Esophagus muscularis mucosa (tissue), 4 donors: Measurements from ENCODE around the gene PTPRN2. TPM values are rescaled to one million over a fixed set of nuclear protein-coding genes. Genes with fewer than 3 reads are reported as not detected.

Source experiments
- DNase-seq: peaks from one replicate; pipeline ENCODE4 v3.0.0-alpha.2; 2017; ENCODE audit errors: extremely low spot score
- H3K27ac ChIP-seq, 4 donors: fragments of 200-600 bp; sonication (generic); replicated peaks in 1 of 4; 1 replicate in 3 of 4; 2 replicates in 1 of 4; pipeline ENCODE4 v1.5.1; 2016 to 2019; ENCODE audit warnings: mild to moderate bottlenecking in 1 of 4
- H3K27me3 ChIP-seq, 4 donors: fragments of 200-600 bp; sonication (generic); one replicate each; pipeline versions ENCODE4 v1.5.1 to v1.6.0; 2016 to 2019
- H3K36me3 ChIP-seq, 4 donors: fragments of 200-600 bp; sonication (generic); one replicate each; pipeline ENCODE4 v1.5.1; 2016 to 2019
- H3K4me1 ChIP-seq, 4 donors: fragments of 200-600 bp; sonication (generic); one replicate each; pipeline ENCODE4 v1.5.1; 2016 to 2019
- H3K4me3 ChIP-seq, 4 donors: fragments of 200-600 bp; sonication (generic); 1 replicate in 2 of 4; 2 replicates in 2 of 4; pipeline ENCODE4 v1.5.1; 2016 to 2019; ENCODE audit warnings: mild to moderate bottlenecking in 4 of 4, moderate library complexity in 1 of 4
- H3K9me3 ChIP-seq, 4 donors: fragments of 200-600 bp; sonication (generic); 1 replicate in 3 of 4; 2 replicates in 1 of 4; pipeline ENCODE4 v1.5.1; 2016 to 2019
- EP300 ChIP-seq: sonication (generic); formaldehyde crosslinking; IDR thresholded peaks from one replicate; pipeline ENCODE4 v1.6.1; 2017; ENCODE audit warnings: antibody characterized with exemption
- POLR2A ChIP-seq: fragments of 450-650 bp; IDR thresholded peaks from one replicate; pipeline ENCODE4 v1.6.1; 2017; ENCODE audit warnings: antibody characterized with exemption, moderate library complexity, mild to moderate bottlenecking, low read depth
- POLR2AphosphoS5 ChIP-seq, 2 donors: sonication (generic); formaldehyde crosslinking; IDR thresholded peaks; one replicate each; pipeline ENCODE4 v1.6.1; 2017; ENCODE audit warnings: antibody characterized with exemption in 2 of 2
- WGBS: methylation state at CpG from one replicate; pipeline ENCODE4 v1.1.5; 2018; 5-methylcytosine and 5-hydroxymethylcytosine counted together
- intact Hi-C: fragments of 100-400 bp; cut with DNase I; formaldehyde crosslinking; loops from one replicate; pipeline ENCODE4 v1.15.1; 2023
- total RNA-seq, 4 donors: library from RNA; depleted of rRNA; stranded (reverse); fragments of >200 nt; gene quantifications; one replicate each; pipeline versions ENCODE4 v1.1.0 to v1.2.1, GENCODE V29; 2016
- TF ChIP-seq, protein P1 (sequence below), 3 experiments: fragments of 200-600 bp in 2 of 3; fragments of 450-650 bp in 1 of 3; sonication (generic) in 2 of 3; IDR thresholded peaks; one replicate each; pipeline ENCODE4 v1.5.1; 2017 to 2019; ENCODE audit warnings: antibody characterized with exemption in 3 of 3, mild to moderate bottlenecking in 2 of 3, moderate library complexity in 1 of 3

PTPRN2 gene
- total RNA-seq, 4 donors from 2014 or later, result 2.1 to 3.1 (median 3.1) TPM

- no peak for TF ChIP-seq POLR2AphosphoS5 (IDR thresholded peaks at IDR 0.05)
- TF ChIP-seq, protein P1, sequence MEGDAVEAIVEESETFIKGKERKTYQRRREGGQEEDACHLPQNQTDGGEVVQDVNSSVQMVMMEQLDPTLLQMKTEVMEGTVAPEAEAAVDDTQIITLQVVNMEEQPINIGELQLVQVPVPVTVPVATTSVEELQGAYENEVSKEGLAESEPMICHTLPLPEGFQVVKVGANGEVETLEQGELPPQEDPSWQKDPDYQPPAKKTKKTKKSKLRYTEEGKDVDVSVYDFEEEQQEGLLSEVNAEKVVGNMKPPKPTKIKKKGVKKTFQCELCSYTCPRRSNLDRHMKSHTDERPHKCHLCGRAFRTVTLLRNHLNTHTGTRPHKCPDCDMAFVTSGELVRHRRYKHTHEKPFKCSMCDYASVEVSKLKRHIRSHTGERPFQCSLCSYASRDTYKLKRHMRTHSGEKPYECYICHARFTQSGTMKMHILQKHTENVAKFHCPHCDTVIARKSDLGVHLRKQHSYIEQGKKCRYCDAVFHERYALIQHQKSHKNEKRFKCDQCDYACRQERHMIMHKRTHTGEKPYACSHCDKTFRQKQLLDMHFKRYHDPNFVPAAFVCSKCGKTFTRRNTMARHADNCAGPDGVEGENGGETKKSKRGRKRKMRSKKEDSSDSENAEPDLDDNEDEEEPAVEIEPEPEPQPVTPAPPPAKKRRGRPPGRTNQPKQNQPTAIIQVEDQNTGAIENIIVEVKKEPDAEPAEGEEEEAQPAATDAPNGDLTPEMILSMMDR (IDR thresholded peaks at IDR 0.05), result no peak
- no peak for TF ChIP-seq POLR2A
- TF ChIP-seq EP300, result no peak
These were observed 968.6 kb downstream of the PTPRN2 start for GRCh38 chr7:157618823-157619606.

DNA sequence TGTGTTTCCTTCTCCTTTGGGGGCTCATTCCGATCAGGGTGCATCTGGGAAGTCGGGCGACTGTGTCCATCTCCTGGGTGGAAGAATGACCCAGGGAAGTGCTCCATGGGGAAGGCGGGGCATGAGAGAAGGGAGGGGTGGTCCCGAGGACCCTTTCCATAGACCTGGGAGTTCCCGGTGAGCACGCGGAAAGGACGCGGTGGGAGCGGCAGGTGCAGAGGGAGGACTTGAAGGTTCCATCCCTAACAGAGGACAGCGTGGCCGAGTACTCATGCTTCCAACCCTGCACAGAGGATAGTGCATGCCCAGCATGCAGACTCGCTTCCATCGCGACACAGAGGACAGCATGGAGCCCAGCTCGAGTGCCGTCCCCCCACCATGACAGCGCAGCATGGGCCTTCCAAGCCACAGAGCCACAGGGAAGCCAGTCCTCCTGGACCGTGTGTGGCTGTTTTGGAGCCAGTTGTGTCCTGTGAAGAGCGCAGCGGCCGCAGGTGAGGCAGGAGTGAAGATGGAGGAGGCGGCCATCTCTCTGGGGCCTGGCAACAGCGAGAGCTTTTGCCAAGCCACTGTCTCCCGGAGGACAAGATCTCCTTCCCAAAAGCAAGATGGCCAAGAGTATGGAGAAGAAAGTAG, 969.4 kb downstream of the PTPRN2 start:
- Histone ChIP-seq H3K9me3 (no peaks in the 10 kb centered on the region), H3K4me3 (no peak overlapping the region), H3K4me1 (peaks cover 3 to 11% (median 8%) of the 10 kb centered on the region in 4 donors), H3K27me3 (peaks cover 0 to 14% (median 0%) of the 10 kb centered on the region in 4 donors), H3K27ac (no peak overlapping the region), H3K36me3 (no peaks in the 10 kb centered on the region)
- TF ChIP-seq EP300 (no peak), POLR2A (no peak), POLR2AphosphoS5 (IDR thresholded peaks at IDR 0.05) (no peak)
- TF ChIP-seq, protein P1 (IDR thresholded peaks at IDR 0.05), result no peak
- no peak for DNase-seq
- intact Hi-C loops, result no loop called here
- WGBS, result 82% methylated on average over 17 of the region's 26 CpGs

More at GRCh38 chr7:157618823-157619606, 968.6 kb downstream of the PTPRN2 start:
- 91% methylated on average over 14 of the region's 21 CpGs for WGBS
- intact Hi-C loops, result no loop called here
- Histone ChIP-seq H3K27me3 (peaks cover 0 to 14% (median 0%) of the 10 kb centered on the region in 4 donors), H3K4me3 (no peak overlapping the region), H3K27ac (no peak overlapping the region), H3K4me1 (peaks cover 0 to 4% (median under 1%) of the 10 kb centered on the region in 4 donors), H3K36me3 (no peaks in the 10 kb centered on the region), H3K9me3 (no peaks in the 10 kb centered on the region)
- DNase-seq, result no peak

GRCh38 chr7:157617401-157617800, 970.2 kb downstream of the PTPRN2 start:
- Histone ChIP-seq H3K9me3 (no peaks in the 10 kb centered on the region), H3K4me1 (peaks cover 3 to 18% (median 12%) of the 10 kb centered on the region in 4 donors), H3K4me3 (no peak overlapping the region), H3K27me3 (peaks cover 0 to 17% (median 0%) of the 10 kb centered on the region in 4 donors), H3K27ac (no peak overlapping the region), H3K36me3 (no peaks in the 10 kb centered on the region)
- WGBS, result 94% methylated on average over 11 of the region's 19 CpGs
- intact Hi-C loops, result no loop called here
- DNase-seq, result no peak
- TF ChIP-seq POLR2A (no peak), EP300 (no peak), POLR2AphosphoS5 (IDR thresholded peaks at IDR 0.05) (no peak)
- TF ChIP-seq, protein P1 (IDR thresholded peaks at IDR 0.05), result no peak

DNA sequence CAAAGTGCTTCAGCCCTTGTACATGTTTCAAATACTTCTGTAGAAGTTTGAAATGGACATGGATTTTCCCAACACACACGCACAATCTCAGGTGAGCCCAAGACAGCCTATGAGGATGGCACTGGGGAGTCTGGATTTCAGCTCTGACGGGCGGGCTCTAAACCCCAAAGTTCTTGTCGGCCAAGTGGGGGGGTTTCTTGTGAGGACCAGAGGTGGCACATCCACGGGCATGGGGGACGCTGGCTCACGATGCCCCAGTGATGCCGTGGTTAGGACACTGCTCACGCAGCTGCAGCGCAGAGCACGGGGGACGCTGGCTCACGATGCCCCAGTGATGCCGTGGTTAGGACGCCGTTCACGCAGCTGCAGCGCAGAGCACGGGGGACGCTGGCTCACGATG, 970.7 kb downstream of the PTPRN2 start:
- 95% methylated on average over 18 of the region's 21 CpGs for WGBS
- Histone ChIP-seq H3K27me3 (peaks cover 0 to 17% (median 0%) of the 10 kb centered on the region in 4 donors), H3K27ac (no peak overlapping the region), H3K4me1 (peaks cover 3 to 21% (median 12%) of the 10 kb centered on the region in 4 donors), H3K9me3 (no peaks in the 10 kb centered on the region), H3K36me3 (no peaks in the 10 kb centered on the region), H3K4me3 (no peak overlapping the region)
- TF ChIP-seq POLR2AphosphoS5 (IDR thresholded peaks at IDR 0.05) (no peak), EP300 (no peak), POLR2A (no peak)
- TF ChIP-seq, protein P1 (IDR thresholded peaks at IDR 0.05), result no peak
- no peak for DNase-seq
- intact Hi-C loops, result no loop called here
